ENCODE measurements around the gene TTL.
"Not testable (repeated sequence)": the region's sequence is repeated elsewhere in the genome, so short reads cannot be mapped to it uniquely, and the experiment has no call there.

Gene TTL

GRCh38 chr2:112481528-112482233, at the start of gene TTL:
Gene TTL (plus strand): TSS chr2:112482156. CDS start chr2:112482345, 189 bp downstream.
- DNase-seq (ENCODE audit: low read depth in 4 of 4, low spot score in 1 of 4) = peak; percentile 61 to 70 (median 64)

GRCh38 chr2:112432390-112432734, 49.6 kb upstream of the TTL start:
- DNase-seq (ENCODE audit: low read depth in 4 of 4, low spot score in 1 of 4) = not testable (repeated sequence)

GRCh38 chr2:112432735-112433479, 49.0 kb upstream of the TTL start:
- peak in 1 of 4 experiments; percentile 18 for DNase-seq (ENCODE audit: low read depth in 4 of 4, low spot score in 1 of 4)

GRCh38 chr2:112433480-112433879, 48.5 kb upstream of the TTL start, which contains the start of gene RGPD8:
Gene RGPD8 (minus strand): TSS chr2:112433645. CDS start chr2:112433453, 192 bp downstream.
- peak; percentile 47 to 77 (median 74) for DNase-seq (ENCODE audit: low read depth in 4 of 4, low spot score in 1 of 4)

- DNase-seq (ENCODE audit: low read depth in 4 of 4, low spot score in 1 of 4) = no peak
Measured at GRCh38 chr2:112433932-112434730, 47.8 kb upstream of the TTL start.

GRCh38 chr2:112434890-112435715, 46.9 kb upstream of the TTL start:
- DNase-seq (ENCODE audit: low read depth in 4 of 4, low spot score in 1 of 4) = not testable (repeated sequence)

- DNase-seq (ENCODE audit: low read depth in 4 of 4, low spot score in 1 of 4) = not testable (repeated sequence)
Measured at GRCh38 chr2:112435716-112436431, 46.1 kb upstream of the TTL start.

GRCh38 chr2:112436993-112437392, 45.0 kb upstream of the TTL start:
- not testable (repeated sequence) for DNase-seq (ENCODE audit: low read depth in 4 of 4, low spot score in 1 of 4)

- not testable (repeated sequence) for DNase-seq (ENCODE audit: low read depth in 4 of 4, low spot score in 1 of 4)
Measured at GRCh38 chr2:112437405-112437831, 44.5 kb upstream of the TTL start.

- not testable (repeated sequence) for DNase-seq (ENCODE audit: low read depth in 4 of 4, low spot score in 1 of 4)
Measured at GRCh38 chr2:112438603-112439261, 43.2 kb upstream of the TTL start.

- DNase-seq (ENCODE audit: low read depth in 4 of 4, low spot score in 1 of 4) = not testable (repeated sequence)
Measured at GRCh38 chr2:112444256-112444655, 37.7 kb upstream of the TTL start.

- no peak for DNase-seq (ENCODE audit: low read depth in 4 of 4, low spot score in 1 of 4)
Measured at GRCh38 chr2:112449854-112450253, 32.1 kb upstream of the TTL start.

GRCh38 chr2:112451317-112451716, 30.6 kb upstream of the TTL start:
- DNase-seq (ENCODE audit: low read depth in 4 of 4, low spot score in 1 of 4) = no peak

- no peak for DNase-seq (ENCODE audit: low read depth in 4 of 4, low spot score in 1 of 4)
Measured at GRCh38 chr2:112454586-112454985, 27.4 kb upstream of the TTL start.

- no peak for DNase-seq (ENCODE audit: low read depth in 4 of 4, low spot score in 1 of 4)
Measured at GRCh38 chr2:112459372-112459771, 22.6 kb upstream of the TTL start.

- no peak for DNase-seq (ENCODE audit: low read depth in 4 of 4, low spot score in 1 of 4)
Measured at GRCh38 chr2:112462178-112462577, 19.8 kb upstream of the TTL start.

- DNase-seq (ENCODE audit: low read depth in 4 of 4, low spot score in 1 of 4) = no peak
Measured at GRCh38 chr2:112463256-112463655, 18.7 kb upstream of the TTL start.

- DNase-seq (ENCODE audit: low read depth in 4 of 4, low spot score in 1 of 4) = no peak
Measured at GRCh38 chr2:112465382-112465781, 16.6 kb upstream of the TTL start.

GRCh38 chr2:112472547-112473263, 9.3 kb upstream of the TTL start:
- DNase-seq (ENCODE audit: low read depth in 4 of 4, low spot score in 1 of 4) = no peak

All from stimulated activated CD4-positive, alpha-beta T cell treated with anti-CD3 and anti-CD28 coated beads, Interleukin-1b, Interleukin-23, amount 100 ng/mL, for 24 hours (primary cell).